Fibroblast of skin of left quadriceps (primary cell): ENCODE measurements around the gene TMEM151B.

ENCODE experiments used
- DNase-seq, 2 experiments: peaks; one replicate each; pipeline ENCODE4 v3.0.0-alpha.2; 2013; ENCODE audit warnings: low read depth in 2 of 2

The TMEM151B gene

DNA sequence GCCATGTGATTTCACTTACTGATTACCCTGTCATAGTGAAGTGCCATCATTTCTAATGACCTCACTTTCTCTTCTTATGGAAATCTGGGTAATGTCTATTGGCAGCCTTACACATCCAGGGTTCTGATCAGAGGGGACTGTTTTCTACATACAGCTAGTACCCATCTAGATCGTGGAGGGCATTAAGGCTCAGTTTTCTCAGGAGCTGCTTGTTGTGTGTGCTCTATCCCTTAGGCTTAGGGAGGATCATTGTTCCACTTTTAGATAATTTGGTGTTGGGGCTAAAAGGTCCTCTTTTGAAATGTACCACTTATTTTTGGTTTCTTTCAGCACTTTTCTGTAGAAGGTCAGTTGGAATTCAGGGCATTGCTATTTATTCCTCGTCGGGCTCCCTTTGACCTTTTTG, 19.5 kb upstream of the TMEM151B start:
- DNase-seq = no peak

DNA sequence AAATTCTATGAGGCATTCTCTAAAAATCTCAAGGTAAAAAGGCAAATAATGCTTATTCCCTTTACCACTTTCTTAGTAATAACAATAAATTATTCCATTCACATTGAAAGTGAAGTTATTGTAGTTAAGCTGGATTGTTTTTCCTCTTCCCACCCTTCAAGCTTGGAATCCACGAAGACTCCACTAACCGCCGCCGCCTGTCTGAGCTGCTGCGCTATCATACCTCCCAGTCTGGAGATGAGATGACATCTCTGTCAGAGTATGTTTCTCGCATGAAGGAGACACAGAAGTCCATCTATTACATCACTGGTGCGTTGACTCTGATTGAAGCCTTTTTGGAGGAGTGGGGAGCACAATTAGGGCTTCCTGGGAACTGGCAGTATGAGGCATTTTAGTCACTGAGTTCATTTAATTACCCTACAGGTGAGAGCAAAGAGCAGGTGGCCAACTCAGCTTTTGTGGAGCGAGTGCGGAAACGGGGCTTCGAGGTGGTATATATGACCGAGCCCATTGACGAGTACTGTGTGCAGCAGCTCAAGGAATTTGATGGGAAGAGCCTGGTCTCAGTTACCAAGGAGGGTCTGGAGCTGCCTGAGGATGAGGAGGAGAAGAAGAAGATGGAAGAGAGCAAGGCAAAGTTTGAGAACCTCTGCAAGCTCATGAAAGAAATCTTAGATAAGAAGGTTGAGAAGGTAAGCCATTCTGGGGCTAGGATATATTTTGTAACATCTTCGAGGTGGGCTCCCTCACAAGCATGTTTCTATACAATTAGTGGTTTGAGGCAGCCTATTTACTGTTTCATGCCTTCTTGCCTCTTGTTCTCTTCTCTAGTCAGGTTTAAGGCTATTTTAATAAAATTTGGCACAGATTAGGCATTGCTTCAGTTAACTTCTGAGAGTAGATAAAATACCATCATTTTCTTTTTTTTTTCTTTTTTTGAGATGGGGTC, 18.4 kb upstream of the TMEM151B start:
- DNase-seq = no peak

GRCh38 chr6:44253307-44254101, 16.7 kb upstream of the TMEM151B start:
- no peak for DNase-seq

DNA sequence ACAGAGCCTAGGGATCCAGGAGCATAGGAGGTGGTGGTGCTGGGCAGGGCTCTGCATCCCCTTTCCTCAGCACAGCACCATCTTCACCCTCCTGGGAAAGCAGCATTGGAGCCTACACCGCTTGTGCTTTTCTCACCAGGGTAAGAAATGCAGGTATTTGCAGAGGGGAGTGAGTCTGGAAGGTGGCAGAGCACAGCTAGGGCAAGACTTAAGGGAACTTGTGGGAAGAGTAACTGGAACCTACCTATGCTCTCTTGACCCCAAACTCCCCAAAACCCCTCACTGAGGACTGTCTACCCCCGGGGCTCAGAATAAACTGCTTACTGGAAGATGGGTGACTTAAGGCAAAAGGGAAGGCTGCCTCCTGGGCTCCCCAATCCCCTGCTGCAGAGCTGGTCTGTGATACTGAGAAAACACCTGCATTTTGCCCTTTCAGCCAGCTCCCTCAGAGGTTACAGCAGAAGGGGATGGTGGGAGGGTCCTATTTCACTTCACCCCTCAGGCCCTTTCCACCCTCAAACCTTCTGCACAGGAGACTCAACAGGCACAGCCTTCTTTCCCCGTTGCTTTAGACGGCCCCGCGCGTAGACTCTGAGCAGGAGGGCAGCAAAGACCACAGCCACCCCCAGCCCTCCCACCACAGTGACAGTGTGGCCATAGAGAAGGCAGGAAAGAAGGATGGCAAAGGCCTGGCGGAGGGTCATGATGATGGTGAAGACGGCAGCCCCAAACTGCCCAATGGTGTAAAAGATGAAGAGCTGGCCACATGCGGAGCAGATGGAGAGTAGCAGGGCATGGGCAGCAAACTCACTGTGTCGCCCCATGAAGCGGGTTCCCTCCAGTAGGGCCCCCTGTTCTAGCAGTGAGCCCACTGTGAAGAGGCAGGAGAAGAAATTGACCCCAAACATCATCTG, 15.8 kb upstream of the TMEM151B start:
- DNase-seq = no peak

DNA sequence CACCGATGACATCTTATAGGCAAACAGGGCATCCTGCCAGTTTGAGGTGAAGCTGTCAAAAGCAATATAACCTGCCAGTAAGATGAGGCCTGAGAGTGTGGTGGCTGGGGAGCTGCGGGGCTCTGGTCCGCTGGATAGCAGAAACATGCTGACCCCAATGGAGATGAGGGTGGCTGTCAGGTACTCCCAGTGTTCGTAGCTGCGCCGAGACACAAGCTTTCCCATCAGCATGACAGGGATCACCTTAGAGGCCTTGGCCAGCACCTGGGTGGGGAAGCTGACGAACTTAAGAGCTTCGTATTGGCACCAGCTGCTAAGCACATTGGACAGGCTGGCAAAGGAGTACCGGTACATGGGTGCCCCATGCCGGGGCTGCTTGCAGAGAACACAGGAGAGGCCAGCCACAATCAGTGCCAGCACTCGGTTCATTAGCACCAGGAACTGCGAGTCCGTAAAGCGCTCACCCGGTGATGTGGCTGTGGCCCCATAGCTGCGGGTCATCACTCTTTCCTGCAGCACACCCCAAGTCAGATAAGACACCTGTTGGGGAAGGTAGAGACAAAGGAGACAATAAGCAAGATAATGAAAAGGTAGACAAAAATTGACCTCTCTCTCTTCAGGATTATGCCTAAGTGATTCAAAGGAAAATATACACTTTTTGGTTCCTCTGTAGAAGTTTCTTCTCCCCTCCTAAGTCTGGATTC, 15.0 kb upstream of the TMEM151B start:
- DNase-seq = no peak

DNA sequence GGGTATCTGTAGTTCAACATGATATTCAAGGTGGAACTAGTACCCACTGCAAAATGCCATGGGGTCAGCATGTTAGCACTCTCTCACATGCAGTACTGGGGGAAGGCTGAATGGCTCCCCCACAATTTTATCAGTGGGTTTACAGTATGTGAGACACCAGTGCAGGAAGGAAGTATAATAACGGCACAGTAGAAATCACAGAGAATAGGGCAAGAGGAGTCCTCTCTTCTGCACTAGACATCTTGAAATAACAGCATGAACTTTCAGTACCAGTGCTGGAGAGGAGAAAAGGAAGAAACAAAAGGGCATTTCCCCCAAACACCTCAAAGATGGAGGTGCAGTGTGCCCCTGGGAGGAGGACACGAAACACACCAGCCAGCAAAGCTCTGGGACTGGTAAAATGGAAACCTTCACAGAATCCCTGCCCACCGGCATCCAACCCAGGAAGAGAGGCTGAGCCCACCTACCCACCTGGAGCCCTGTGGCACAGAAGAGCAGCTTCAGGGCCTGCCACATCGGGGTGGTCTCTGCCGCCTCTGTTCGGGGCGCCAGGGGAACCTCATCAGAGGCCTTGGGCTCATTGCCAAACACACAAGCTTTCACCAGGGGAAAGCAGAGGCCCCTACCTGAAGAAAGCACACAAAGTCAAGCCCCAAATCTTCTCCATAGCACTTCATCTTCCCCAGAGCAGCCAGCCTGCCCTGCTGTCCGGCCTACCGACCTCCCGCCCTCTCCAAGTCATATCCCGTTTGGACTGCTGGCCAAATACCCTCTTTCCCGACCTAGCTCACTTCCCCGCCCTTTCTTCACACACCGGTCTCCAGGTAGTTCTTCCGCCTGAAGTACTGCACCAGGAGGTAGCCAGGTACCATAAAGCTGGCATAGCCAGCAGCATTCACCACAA, 14.1 kb upstream of the TMEM151B start:
- no peak for DNase-seq

GRCh38 chr6:44256775-44257024, 13.6 kb upstream of the TMEM151B start:
- DNase-seq = no peak

GRCh38 chr6:44257025-44257752, 13.1 kb upstream of the TMEM151B start, which contains the start of gene SLC35B2:
Gene SLC35B2 (minus strand): TSS chr6:44257528. CDS start chr6:44257410, 118 bp downstream.
- peak in 1 of 2 experiments; percentile 33 for DNase-seq

DNA sequence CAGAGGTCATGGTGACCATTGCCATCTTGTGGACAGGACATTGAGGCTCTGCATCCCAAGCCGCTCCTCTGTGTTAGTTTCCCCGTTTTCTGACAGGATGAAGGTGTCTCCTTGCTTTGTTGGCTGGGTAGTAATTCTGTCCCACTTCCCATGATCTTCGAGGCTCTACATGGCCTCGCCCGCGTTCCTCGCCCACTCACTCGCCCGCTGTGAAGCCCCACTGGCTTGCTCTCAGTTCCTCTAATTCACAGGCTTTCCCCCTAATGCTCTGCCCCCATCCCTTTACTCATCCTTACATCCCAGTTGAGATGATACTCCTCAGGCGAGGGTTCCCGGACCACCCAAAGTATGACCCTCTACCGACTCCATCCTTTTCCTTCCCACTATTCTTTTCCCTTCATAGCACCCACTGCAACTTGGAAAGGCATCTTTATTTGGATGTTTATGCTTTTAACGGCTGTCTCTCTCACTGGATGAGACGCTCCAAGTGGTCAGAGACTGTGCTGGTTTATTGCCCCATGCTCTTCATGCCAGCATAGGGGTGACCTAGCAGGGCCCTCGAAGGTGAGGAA, 12.4 kb upstream of the TMEM151B start:
- no peak for DNase-seq

- no peak for DNase-seq
These were observed 11.9 kb upstream of the TMEM151B start for GRCh38 chr6:44258325-44258863.

DNA sequence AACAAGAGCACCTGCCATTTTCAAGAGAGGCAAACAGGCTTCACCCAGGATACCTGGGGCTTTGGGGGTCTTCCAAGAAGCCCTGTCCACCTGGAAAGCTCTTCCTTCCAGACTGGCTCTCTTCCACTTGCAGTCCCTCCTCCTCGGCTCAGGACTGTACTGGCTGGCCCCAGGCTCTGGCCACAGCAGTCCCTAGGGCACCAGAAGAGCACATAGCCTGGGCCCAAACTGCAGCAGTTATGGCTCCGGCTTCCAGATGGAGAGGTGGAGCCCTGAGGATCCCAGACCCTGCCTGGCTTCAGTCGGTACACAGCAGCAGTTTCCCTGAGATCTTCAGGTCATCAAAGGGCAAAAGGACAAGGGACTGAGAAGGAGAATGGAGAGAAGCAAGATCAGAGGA, 11.3 kb upstream of the TMEM151B start:
- no peak for DNase-seq

GRCh38 chr6:44260011-44260410, 10.2 kb upstream of the TMEM151B start:
- no peak for DNase-seq

GRCh38 chr6:44260451-44261297, 9.6 kb upstream of the TMEM151B start:
- no peak for DNase-seq

- no peak for DNase-seq
These were observed 8.7 kb upstream of the TMEM151B start for GRCh38 chr6:44261581-44261980.

DNA sequence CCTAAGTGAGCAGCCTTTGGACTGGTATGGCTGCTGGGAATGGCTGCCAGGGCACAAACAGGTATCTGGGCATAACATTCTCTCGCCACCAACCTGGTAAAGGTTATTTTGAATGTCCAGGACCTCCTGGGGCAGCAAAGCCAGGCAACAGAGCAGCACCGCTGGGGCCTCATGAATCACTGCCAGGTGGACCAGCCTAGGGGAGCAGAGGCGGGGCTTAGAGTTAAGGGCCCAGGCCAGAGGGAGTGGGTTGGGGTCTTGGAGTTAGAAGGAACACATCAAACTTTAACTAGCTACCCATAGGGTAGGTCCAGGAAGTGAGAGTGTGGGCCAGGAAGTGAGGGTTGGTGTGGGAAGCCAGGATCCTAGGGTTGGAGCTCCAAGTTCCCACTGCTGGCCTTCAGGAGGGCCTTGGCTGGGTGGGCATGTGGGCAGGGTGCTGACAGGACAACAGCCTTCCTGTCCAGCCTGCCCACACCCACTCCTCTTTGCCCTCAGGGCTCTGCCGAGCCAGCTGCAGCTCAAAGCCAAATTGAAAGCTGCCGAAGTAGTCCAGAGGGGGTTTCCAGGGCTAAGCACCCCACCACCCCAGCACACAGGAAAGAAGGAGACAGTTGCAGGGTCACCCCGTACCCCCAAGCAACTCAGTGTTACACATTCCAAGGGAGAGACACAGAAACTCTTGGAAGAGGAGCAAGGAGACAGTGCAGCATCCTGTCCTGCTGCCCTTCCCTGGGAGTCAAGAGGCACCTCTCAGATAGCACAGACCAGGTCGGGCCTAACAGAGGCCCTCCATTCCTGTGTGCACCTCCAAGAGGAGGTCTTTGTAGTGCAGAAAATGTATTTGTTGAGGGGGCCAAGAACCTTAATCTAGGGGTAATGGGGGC, 7.5 kb upstream of the TMEM151B start:
- no peak for DNase-seq

GRCh38 chr6:44263354-44264100, 6.7 kb upstream of the TMEM151B start:
- no peak for DNase-seq
